IMR-90 (cell line): ENCODE measurements around the gene VNN1. TPM values are rescaled to one million over a fixed set of nuclear protein-coding genes. Genes with fewer than 3 reads are reported as not detected.

Source experiments
- ATAC-seq: fragments of 200-7000 bp; cut with Tn5 transposase; 2 replicates; pipeline ENCODE4 v1.9.1; 2020; ENCODE audit warnings: low read depth, mild to moderate bottlenecking, moderate library complexity
- BruUV-seq: library from RNA; stranded (reverse); fragments of 400-500 nt; replicated peaks from 2 replicates; lab custom pipeline; 2021; lab: Mats Ljungman, UMichigan
- CTCF ChIA-PET: fragments of 300-600 bp; formaldehyde crosslinking; extraction: SDS; loops from one replicate; lab custom pipeline; 2021; ENCODE audit warnings: antibody characterized with exemption; lab: Yijun Ruan, JAX
- POLR2A ChIA-PET: fragments of 300-600 bp; sonication (Branson Sonifier 250); formaldehyde crosslinking; loops from one replicate; lab custom pipeline; 2022; ENCODE audit warnings: antibody characterized with exemption; ENCODE audit not compliant: unreplicated experiment; lab: Charles Lee
- DNase-seq: peaks from one replicate; pipeline ENCODE4 v3.0.0; 2013
- H2AFZ ChIP-seq: replicated peaks from 2 replicates; pipeline ENCODE3; 2013; ENCODE audit warnings: low read length, mild to moderate bottlenecking; ENCODE audit not compliant: poor library complexity
- H2AK5ac ChIP-seq: 2 replicates; pipeline ENCODE4 v1.6.1; 2013; ENCODE audit warnings: low read depth, low read length, inconsistent platforms
- H2AK9ac ChIP-seq: replicated peaks from 2 replicates; pipeline ENCODE3; 2013; ENCODE audit warnings: mild to moderate bottlenecking, low read depth, low read length, moderate library complexity; ENCODE audit not compliant: poor library complexity
- H2BK120ac ChIP-seq: 2 replicates; pipeline ENCODE4 v1.6.1; 2013; ENCODE audit warnings: low read depth, low read length, inconsistent platforms
- H2BK15ac ChIP-seq: 3 replicates; pipeline ENCODE4 v1.6.1; 2013; ENCODE audit warnings: low read depth, low read length, inconsistent platforms
- H2BK20ac ChIP-seq: 2 replicates; pipeline ENCODE4 v1.6.1; 2013; ENCODE audit warnings: low read depth, mild to moderate bottlenecking, inconsistent platforms, low read length, moderate library complexity
- H2BK5ac ChIP-seq: 2 replicates; pipeline ENCODE4 v1.6.1; 2013; ENCODE audit warnings: mild to moderate bottlenecking, low read depth, low read length, inconsistent platforms; ENCODE audit not compliant: poor library complexity, severe bottlenecking
- H3K14ac ChIP-seq: replicated peaks from 2 replicates; pipeline ENCODE4 v1.6.1; 2013; ENCODE audit warnings: low read depth, low read length, inconsistent platforms
- H3K18ac ChIP-seq: 2 replicates; pipeline ENCODE4 v1.6.1; 2013; ENCODE audit warnings: low read depth, low read length, control low read depth
- H3K23ac ChIP-seq: 2 replicates; pipeline ENCODE4 v1.6.1; 2013; ENCODE audit warnings: low read depth, low read length, inconsistent platforms
- H3K27ac ChIP-seq: 2 replicates; pipeline ENCODE4 v1.5.1; 2013; ENCODE audit warnings: mild to moderate bottlenecking, control low read depth, low read length; ENCODE audit not compliant: insufficient read depth
- H3K27me3 ChIP-seq: 2 replicates; pipeline ENCODE4 v1.6.1; 2013; ENCODE audit warnings: low read length; ENCODE audit not compliant: control insufficient read depth, insufficient read depth
- H3K36me3 ChIP-seq: 2 replicates; pipeline ENCODE4 v1.6.1; 2013; ENCODE audit warnings: low read length, mixed read lengths; ENCODE audit not compliant: control insufficient read depth, insufficient read depth
- H3K4ac ChIP-seq: 2 replicates; pipeline ENCODE4 v1.6.1; 2013; ENCODE audit warnings: low read depth, low read length, inconsistent platforms
- H3K4me1 ChIP-seq: 2 replicates; pipeline ENCODE4 v1.6.1; 2013; ENCODE audit warnings: low read length, mixed read lengths; ENCODE audit not compliant: control insufficient read depth, insufficient read depth
- H3K4me2 ChIP-seq: 2 replicates; pipeline ENCODE4 v1.6.1; 2013; ENCODE audit warnings: low read depth, mild to moderate bottlenecking, control low read depth, low read length, moderate library complexity
- H3K4me3 ChIP-seq: 2 replicates; pipeline ENCODE4 v1.5.1; 2013; ENCODE audit warnings: low read depth, mild to moderate bottlenecking, control low read depth, low read length, moderate library complexity; ENCODE audit not compliant: insufficient read depth
- H3K56ac ChIP-seq: 2 replicates; pipeline ENCODE4 v1.6.1; 2013; ENCODE audit warnings: low read length, inconsistent platforms; ENCODE audit not compliant: insufficient read depth; ENCODE audit errors: extremely low read depth
- H3K79me1 ChIP-seq, 2 experiments: 2 replicates each; pipeline ENCODE4 v1.6.1; 2013; ENCODE audit warnings: low read length in 2 of 2, inconsistent platforms in 1 of 2, low read depth in 1 of 2
- H3K9ac ChIP-seq: 2 replicates; pipeline ENCODE4 v1.6.1; 2013; ENCODE audit warnings: low read depth, low read length, control low read depth
- H3K9me1 ChIP-seq: 2 replicates; pipeline ENCODE4 v1.6.1; 2013; ENCODE audit warnings: low read length, inconsistent platforms; ENCODE audit not compliant: insufficient read depth
- H3K9me3 ChIP-seq: 2 replicates; pipeline ENCODE4 v1.6.1; 2013; ENCODE audit warnings: low read length; ENCODE audit not compliant: control insufficient read depth, insufficient read depth
- H4K20me1 ChIP-seq: 2 replicates; pipeline ENCODE4 v1.6.1; 2013; ENCODE audit warnings: low read length, inconsistent platforms; ENCODE audit not compliant: insufficient read depth
- H4K5ac ChIP-seq: 2 replicates; pipeline ENCODE4 v1.6.1; 2013; ENCODE audit warnings: mild to moderate bottlenecking, low read depth, low read length, control low read depth
- H4K8ac ChIP-seq, 2 experiments: 2 replicates each; pipeline ENCODE4 v1.6.1; 2013; ENCODE audit warnings: low read depth in 2 of 2, low read length in 2 of 2, control low read depth in 1 of 2, inconsistent platforms in 1 of 2
- H4K91ac ChIP-seq: 2 replicates; pipeline ENCODE4 v1.6.1; 2013; ENCODE audit warnings: low read depth, low read length, inconsistent platforms; ENCODE audit not compliant: insufficient read depth
- BHLHE40 ChIP-seq: fragments of 150-350 bp; IDR thresholded peaks from 2 replicates; pipeline ENCODE4 v1.6.1; 2016; ENCODE audit warnings: mild to moderate bottlenecking, low read depth, low read length
- CEBPB ChIP-seq: IDR thresholded peaks from 2 replicates; pipeline ENCODE4 v1.6.1; 2012; ENCODE audit warnings: low read depth, low read length, improper control_type of control experiment
- CHD1 ChIP-seq: IDR thresholded peaks from 2 replicates; pipeline ENCODE4 v1.6.1; 2012; ENCODE audit warnings: low read depth, low read length, improper control_type of control experiment
- ELK1 ChIP-seq: fragments of 150-350 bp; IDR thresholded peaks from 2 replicates; pipeline ENCODE4 v1.6.1; 2016; ENCODE audit warnings: low read depth, mild to moderate bottlenecking, low read length, moderate library complexity, borderline replicate concordance
- FOS ChIP-seq: fragments of 150-350 bp; IDR thresholded peaks from 2 replicates; pipeline ENCODE4 v1.6.1; 2016; ENCODE audit warnings: low read depth, low read length
- MXI1 ChIP-seq: IDR thresholded peaks from 2 replicates; pipeline ENCODE4 v1.6.1; 2012; ENCODE audit warnings: low read depth, mild to moderate bottlenecking, low read length, moderate library complexity, borderline replicate concordance
- POLR2A ChIP-seq: IDR thresholded peaks from 2 replicates; pipeline ENCODE4 v1.6.1; 2012; ENCODE audit warnings: mild to moderate bottlenecking, low read depth, low read length
- RAD21 ChIP-seq: IDR thresholded peaks from 2 replicates; pipeline ENCODE4 v1.6.1; 2012; ENCODE audit warnings: low read length, improper control_type of control experiment
- RFX5 ChIP-seq: IDR thresholded peaks from 2 replicates; pipeline ENCODE4 v1.8.0; 2012; ENCODE audit warnings: low read depth, mild to moderate bottlenecking, low read length, moderate library complexity
- WGBS, 2 experiments: methylation state at CpG; one replicate each; pipeline versions ENCODE4 v1.1.5 to v1.1.7; 2013; ENCODE audit warnings: missing lambda C conversion rate in 2 of 2; ENCODE audit not compliant: insufficient read length in 1 of 2; ENCODE audit errors: extremely low coverage in 2 of 2; 5-methylcytosine and 5-hydroxymethylcytosine counted together
- dilution Hi-C: fragments of 300-500 bp; cut with HindIII; formaldehyde crosslinking; loops from one replicate; pipeline ENCODE4 v1.14.3; 2018; ENCODE audit warnings: low sequenced_read_pairs; ENCODE audit not compliant: unreplicated experiment
- in situ Hi-C: fragments of 300-500 bp; cut with MboI; formaldehyde crosslinking; loops from 3 replicates; pipeline ENCODE4 v1.14.3; 2019; ENCODE audit warnings: low sequenced_read_pairs, inconsistent platforms, mixed read lengths
- intact Hi-C: fragments of 100-400 bp; cut with micrococcal nuclease; formaldehyde crosslinking; loops from 2 replicates; pipeline ENCODE4 v1.10.0; 2022
- polyA plus RNA-seq, 3 experiments: library from polyadenylated mRNA; depleted of rRNA; stranded (reverse); fragments of >200 nt; gene quantifications; 2 replicates each; pipeline ENCODE4 v1.2.3, GENCODE V29; 2012; ENCODE audit warnings: low replicate concordance in 1 of 3
- total RNA-seq: library from RNA; depleted of rRNA; stranded (reverse); fragments of >200 nt; gene quantifications from 2 replicates; pipeline ENCODE4 v1.2.3, GENCODE V29; 2012
- TF ChIP-seq, protein P1 (sequence below): fragments of 150-350 bp; IDR thresholded peaks from 2 replicates; pipeline ENCODE4 v1.6.1; 2017; ENCODE audit warnings: mild to moderate bottlenecking, antibody characterized with exemption, low read length, low read depth

The VNN1 gene
- total and polyA plus RNA-seq, 2 of the 4 experiments (the other 2 are of a cell fraction) = 0.07 TPM; not detected in 1

DNA sequence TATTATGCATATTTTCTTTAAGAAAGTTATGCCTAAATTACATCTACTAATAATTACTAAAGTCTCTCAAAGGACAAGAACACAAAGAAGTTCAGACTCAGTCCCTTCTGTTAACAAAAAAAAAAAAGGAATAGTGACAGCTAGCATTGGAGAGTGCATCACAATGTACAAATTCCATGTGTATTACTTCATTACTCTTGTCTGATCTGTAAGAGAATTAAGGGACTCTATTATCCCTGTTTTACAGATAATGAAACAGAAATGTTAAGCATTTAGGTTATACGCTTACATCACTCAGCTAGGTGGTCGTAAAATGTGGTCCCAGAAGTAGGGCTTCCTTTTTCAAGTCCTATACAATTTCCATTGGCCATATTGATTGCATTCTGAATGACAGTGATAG, 17.2 kb upstream of the VNN1 start:
- no peak overlapping the region for H2AFZ ChIP-seq
- H3K56ac ChIP-seq = peak overlapping the region; percentile 8; the same call in 1 of the 2 replicates
- peak overlapping the region; percentile 40; the same call in 1 of the 2 replicates for H3K4ac ChIP-seq
- peak; percentile 55 for DNase-seq
- ChIA-PET CTCF (interaction anchor here (0.7 kb wide), 1 partner anchor 61 kb away, joined by 3 read pairs; no protein-coding TSS in a partner anchor), POLR2A (interaction anchor here (0.6 kb wide), 1 partner anchor 83 kb away, joined by 3 read pairs; no protein-coding TSS in a partner anchor)
- H3K23ac ChIP-seq = 0 out of 2 replicates have a peak overlapping the region, but pooled peaks have one; percentile 59
- H2BK5ac ChIP-seq = peak overlapping the region; percentile 82
- H3K9me1 ChIP-seq = peaks cover 10% of the 10 kb centered on the region
- H3K27me3 ChIP-seq = no peaks in the 10 kb centered on the region
- H2BK120ac ChIP-seq = peak overlapping the region; percentile 84
- H3K9ac ChIP-seq = no peak overlapping the region
- ATAC-seq = peak; percentile 45
- H3K4me3 ChIP-seq = no peak overlapping the region
- no peak for TF ChIP-seq MXI1
- no peak for TF ChIP-seq FOS
- TF ChIP-seq, protein P1, sequence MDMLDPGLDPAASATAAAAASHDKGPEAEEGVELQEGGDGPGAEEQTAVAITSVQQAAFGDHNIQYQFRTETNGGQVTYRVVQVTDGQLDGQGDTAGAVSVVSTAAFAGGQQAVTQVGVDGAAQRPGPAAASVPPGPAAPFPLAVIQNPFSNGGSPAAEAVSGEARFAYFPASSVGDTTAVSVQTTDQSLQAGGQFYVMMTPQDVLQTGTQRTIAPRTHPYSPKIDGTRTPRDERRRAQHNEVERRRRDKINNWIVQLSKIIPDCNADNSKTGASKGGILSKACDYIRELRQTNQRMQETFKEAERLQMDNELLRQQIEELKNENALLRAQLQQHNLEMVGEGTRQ = no peak
- TF ChIP-seq CEBPB = no peak
- no peak for TF ChIP-seq RFX5
- no peak for TF ChIP-seq BHLHE40
- TF ChIP-seq ELK1 = no peak
- TF ChIP-seq POLR2A = no peak
- TF ChIP-seq CHD1 = no peak
- no peak for TF ChIP-seq RAD21
- no peaks in the 10 kb centered on the region for H4K20me1 ChIP-seq
- H4K8ac ChIP-seq = peak overlapping the region in 1 of 2 experiments; percentile 80; a peak in 2 of 4 replicates
- H3K36me3 ChIP-seq = no peaks in the 10 kb centered on the region; the same call in 1 of the 2 replicates
- H2AK5ac ChIP-seq = 0 out of 2 replicates have a peak overlapping the region, but pooled peaks have one; percentile 17
- H3K4me2 ChIP-seq = peak overlapping the region; percentile 63; the same call in 1 of the 2 replicates
- H3K79me1 ChIP-seq = no peaks in the 10 kb centered on the region
- WGBS, 2 experiments = no CpG with 5 or more reads among the region's 2 CpGs
- peak overlapping the region; percentile 59; the same call in 1 of the 2 replicates for H4K5ac ChIP-seq
- in situ Hi-C loops (no loop called here), intact Hi-C loops (no loop called here), dilution Hi-C loops (no loop called here)
- peaks cover 18% of the 10 kb centered on the region for H3K4me1 ChIP-seq
- peak overlapping the region; percentile 97 for H2BK20ac ChIP-seq
- H2BK15ac ChIP-seq = 0 out of 3 replicates have a peak overlapping the region, but pooled peaks have one; percentile 16
- BruUV-seq = no TSS peak
- no peaks in the 10 kb centered on the region for H3K9me3 ChIP-seq
- peak overlapping the region; percentile 81 for H3K14ac ChIP-seq
- H4K91ac ChIP-seq = peak overlapping the region; percentile 52
- H3K27ac ChIP-seq = no peak overlapping the region
- peak overlapping the region; percentile 96 for H3K18ac ChIP-seq
- no peak overlapping the region for H2AK9ac ChIP-seq
